H9 (cell line): Measurements from ENCODE around the gene GAL3ST3. TPM values are rescaled to one million over a fixed set of nuclear protein-coding genes. Genes with fewer than 3 reads are reported as not detected.

Experiments
- DNase-seq: peaks from one replicate; pipeline ENCODE4 v3.0.0-alpha.2; 2017
- H2AFZ ChIP-seq: one replicate; pipeline ENCODE4 v1.6.1; 2013; ENCODE audit warnings: mild to moderate bottlenecking, low read length, control low read depth, moderate library complexity
- H2AK5ac ChIP-seq: 2 replicates; pipeline ENCODE4 v1.6.1; 2013; ENCODE audit warnings: low read length, control low read depth, mixed read lengths; ENCODE audit not compliant: insufficient read length
- H2BK120ac ChIP-seq: one replicate; pipeline ENCODE4 v1.6.1; 2013; ENCODE audit warnings: low read depth, mild to moderate bottlenecking, low read length, control low read depth, inconsistent platforms; ENCODE audit not compliant: poor library complexity, severe bottlenecking
- H2BK12ac ChIP-seq: 2 replicates; pipeline ENCODE4 v1.6.1; 2013; ENCODE audit warnings: low read length, control low read depth, mixed read lengths, low read depth; ENCODE audit not compliant: insufficient read length
- H2BK15ac ChIP-seq: 2 replicates; pipeline ENCODE4 v1.6.1; 2013; ENCODE audit warnings: low read depth, low read length, control low read depth
- H2BK20ac ChIP-seq: one replicate; pipeline ENCODE4 v1.6.1; 2013; ENCODE audit warnings: low read depth, mild to moderate bottlenecking, low read length, control low read depth, inconsistent platforms; ENCODE audit not compliant: poor library complexity, severe bottlenecking
- H2BK5ac ChIP-seq: 2 replicates; pipeline ENCODE4 v1.6.1; 2013; ENCODE audit warnings: low read length, control low read depth, mixed read lengths; ENCODE audit not compliant: insufficient read length
- H3K14ac ChIP-seq: 2 replicates; pipeline ENCODE4 v1.6.1; 2013; ENCODE audit warnings: low read length, control low read depth; ENCODE audit not compliant: insufficient read depth
- H3K18ac ChIP-seq: 2 replicates; pipeline ENCODE4 v1.6.1; 2013; ENCODE audit warnings: low read depth, mild to moderate bottlenecking, mixed read lengths, low read length, control low read depth; ENCODE audit not compliant: insufficient read length
- H3K23ac ChIP-seq: 2 replicates; pipeline ENCODE4 v1.6.1; 2013; ENCODE audit warnings: low read length, control low read depth, mixed read lengths, low read depth; ENCODE audit not compliant: insufficient read length
- H3K23me2 ChIP-seq: 2 replicates; pipeline ENCODE4 v1.6.1; 2013; ENCODE audit warnings: low read depth, mild to moderate bottlenecking, mixed read lengths, low read length, control low read depth; ENCODE audit not compliant: insufficient read length, poor library complexity, severe bottlenecking
- H3K27ac ChIP-seq: 2 replicates; pipeline ENCODE4 v1.5.1; 2013; ENCODE audit warnings: low read length, control low read depth, mixed read lengths, low read depth; ENCODE audit not compliant: insufficient read length
- H3K27me3 ChIP-seq: 2 replicates; pipeline ENCODE4 v1.6.1; 2013; ENCODE audit warnings: low read length, control low read depth, inconsistent platforms; ENCODE audit not compliant: insufficient read depth
- H3K4ac ChIP-seq: 2 replicates; pipeline ENCODE4 v1.6.1; 2013; ENCODE audit warnings: low read depth, mild to moderate bottlenecking, control low read depth, inconsistent platforms, low read length, moderate library complexity
- H3K4me1 ChIP-seq: 2 replicates; pipeline ENCODE4 v1.6.1; 2013; ENCODE audit warnings: low read length, control low read depth, inconsistent platforms; ENCODE audit not compliant: insufficient read depth
- H3K4me2 ChIP-seq: 2 replicates; pipeline ENCODE4 v1.6.1; 2013; ENCODE audit warnings: low read length, control low read depth, mixed read lengths; ENCODE audit not compliant: insufficient read length, insufficient read depth
- H3K56ac ChIP-seq: 2 replicates; pipeline ENCODE4 v1.6.1; 2013; ENCODE audit warnings: low read depth, mild to moderate bottlenecking, mixed read lengths, low read length, control low read depth; ENCODE audit not compliant: insufficient read length
- H3K79me1 ChIP-seq: 2 replicates; pipeline ENCODE4 v1.6.1; 2013; ENCODE audit warnings: low read depth, mild to moderate bottlenecking, moderate library complexity, low read length, control low read depth, inconsistent platforms; ENCODE audit not compliant: insufficient read depth, poor library complexity, severe bottlenecking
- H3K79me2 ChIP-seq: 2 replicates; pipeline ENCODE4 v1.6.1; 2013; ENCODE audit warnings: low read length, control low read depth, inconsistent platforms; ENCODE audit not compliant: insufficient read depth
- H3K9ac ChIP-seq: 2 replicates; pipeline ENCODE4 v1.6.1; 2013; ENCODE audit warnings: low read length, control low read depth, mixed read lengths; ENCODE audit not compliant: insufficient read length; ENCODE audit errors: extremely low read depth
- H3K9me3 ChIP-seq: one replicate; pipeline ENCODE4 v1.6.1; 2013; ENCODE audit warnings: low read depth, low read length, inconsistent platforms; ENCODE audit not compliant: control insufficient read depth
- H3T11ph ChIP-seq: one replicate; pipeline ENCODE4 v1.6.1; 2013; ENCODE audit warnings: mild to moderate bottlenecking, low read length, control low read depth, inconsistent platforms
- H4K20me1 ChIP-seq: one replicate; pipeline ENCODE4 v1.6.1; 2013; ENCODE audit not compliant: control insufficient read depth, insufficient read length, insufficient read depth
- H4K5ac ChIP-seq: 2 replicates; pipeline ENCODE4 v1.6.1; 2013; ENCODE audit warnings: low read depth, mild to moderate bottlenecking, mixed read lengths, low read length, control low read depth; ENCODE audit not compliant: insufficient read length
- H4K8ac ChIP-seq: replicated peaks from 2 replicates; pipeline ENCODE4 v1.6.1; 2013; ENCODE audit warnings: low read length, control low read depth, mixed read lengths, low read depth; ENCODE audit not compliant: insufficient read length
- H4K91ac ChIP-seq: 2 replicates; pipeline ENCODE4 v1.6.1; 2013; ENCODE audit warnings: low read depth, mild to moderate bottlenecking, moderate library complexity, mixed read lengths, low read length, control low read depth; ENCODE audit not compliant: insufficient read length
- H3K27ac Mint-ChIP-seq, 3 experiments: 2 replicates in 2 of 3; 3 replicates in 1 of 3; pipeline ENCODE4 v1.8.0; 2020 to 2021; ENCODE audit warnings: mixed read lengths in 3 of 3, mild to moderate bottlenecking in 1 of 3, moderate library complexity in 1 of 3
- H3K27me3 Mint-ChIP-seq: 2 replicates; pipeline ENCODE4 v1.8.0; 2021; ENCODE audit warnings: low read depth, mild to moderate bottlenecking, moderate library complexity, mixed read lengths
- H3K36me3 Mint-ChIP-seq, 3 experiments: 2 replicates in 2 of 3; 3 replicates in 1 of 3; pipeline ENCODE4 v1.8.0; 2020 to 2021; ENCODE audit warnings: low read depth in 3 of 3, mixed read lengths in 3 of 3; ENCODE audit not compliant: insufficient read depth in 1 of 3
- H3K4me1 Mint-ChIP-seq, 2 experiments: 2 replicates each; pipeline ENCODE4 v1.8.0; 2020; ENCODE audit warnings: mixed read lengths in 2 of 2
- H3K4me3 Mint-ChIP-seq, 2 experiments: 2 replicates in 1 of 2; 3 replicates in 1 of 2; pipeline ENCODE4 v1.8.0; 2020 to 2021; ENCODE audit warnings: mild to moderate bottlenecking in 2 of 2, mixed read lengths in 2 of 2, moderate library complexity in 1 of 2
- H3K9me3 Mint-ChIP-seq, 2 experiments: 2 replicates in 1 of 2; 3 replicates in 1 of 2; pipeline ENCODE4 v1.8.0; 2020; ENCODE audit warnings: mild to moderate bottlenecking in 2 of 2, mixed read lengths in 2 of 2, moderate library complexity in 1 of 2
- CTCF ChIP-seq: fragments of 200-600 bp; sonication (generic); conservative IDR thresholded peaks from 3 replicates; pipeline ENCODE4 v1.8.0; 2021; ENCODE audit warnings: antibody characterized with exemption, mild to moderate bottlenecking
- WGBS: extraction: QIAGEN DNeasy Blood & Tissue Kit; methylation state at CpG from one replicate; pipeline ENCODE4 v1.1.7; 2013; ENCODE audit warnings: missing lambda C conversion rate, low lambda C conversion rate, mixed read lengths; ENCODE audit not compliant: insufficient read length; ENCODE audit errors: extremely low coverage; 5-methylcytosine and 5-hydroxymethylcytosine counted together
- total RNA-seq: library from RNA; stranded (reverse); gene quantifications from 2 replicates; pipeline ENCODE4 v1.2.1, GENCODE V29; 2021

GAL3ST3 gene
- total RNA-seq, 1 experiment from 2014 or later = 17.2 TPM

- no peaks in the 10 kb centered on the region; the same call in 1 of the 2 replicates for H3K4me1 ChIP-seq
- no peak overlapping the region; a peak in 1 of 5 replicates for H3K4me3 Mint-ChIP-seq
- no peak overlapping the region for H3K4ac ChIP-seq
These were observed 7.5 kb upstream of the GAL3ST3 start for GRCh38 chr11:66056501-66056900.

More at GRCh38 chr11:66056501-66056900, 7.5 kb upstream of the GAL3ST3 start:
- no peaks in the 10 kb centered on the region for H3K27me3 Mint-ChIP-seq
- Histone ChIP-seq H4K20me1 (no peaks in the 10 kb centered on the region), H2BK20ac (no peak overlapping the region), H3T11ph (no peak overlapping the region), H3K27me3 (no peaks in the 10 kb centered on the region), H4K8ac (no peak overlapping the region), H3K23ac (no peak overlapping the region), H2BK15ac (no peak overlapping the region), H3K27ac (no peak overlapping the region), H3K79me1 (peaks cover 9% of the 10 kb centered on the region), H3K4me2 (no peak overlapping the region), H2BK120ac (no peak overlapping the region), H3K56ac (no peak overlapping the region), H3K18ac (no peak overlapping the region), H3K9me3 (no peaks in the 10 kb centered on the region), H2AFZ (no peak overlapping the region), H3K9ac (no peak overlapping the region), H3K23me2 (peaks cover 7% of the 10 kb centered on the region), H2BK12ac (no peak overlapping the region), H2BK5ac (no peak overlapping the region), H2AK5ac (no peak overlapping the region), H3K14ac (no peak overlapping the region), H4K5ac (no peak overlapping the region), H3K79me2 (peaks cover 12% of the 10 kb centered on the region; the same call in 1 of the 2 replicates), H4K91ac (no peak overlapping the region)
- no peak for DNase-seq
- H3K9me3 Mint-ChIP-seq = no peaks in the 10 kb centered on the region
- TF ChIP-seq CTCF = no peak
- peaks cover 5 to 10% of the 10 kb centered on the region in 2 experiments for H3K4me1 Mint-ChIP-seq
- H3K27ac Mint-ChIP-seq = no peak overlapping the region
- H3K36me3 Mint-ChIP-seq = peaks cover 58 to 87% (median 87%) of the 10 kb centered on the region in 3 experiments
- WGBS = no CpG with 5 or more reads among the region's 7 CpGs
